Activated CD4-positive, CD25-positive, alpha-beta regulatory T cell treated with anti-CD3 and anti-CD28 coated beads, Interleukin-2, amount 50 U/mL, for 72 hours (primary cell): ENCODE measurements around the gene SLC22A31.

Experiments
- DNase-seq: peaks from one replicate; pipeline ENCODE4 v3.0.0; 2021

Gene SLC22A31

DNA sequence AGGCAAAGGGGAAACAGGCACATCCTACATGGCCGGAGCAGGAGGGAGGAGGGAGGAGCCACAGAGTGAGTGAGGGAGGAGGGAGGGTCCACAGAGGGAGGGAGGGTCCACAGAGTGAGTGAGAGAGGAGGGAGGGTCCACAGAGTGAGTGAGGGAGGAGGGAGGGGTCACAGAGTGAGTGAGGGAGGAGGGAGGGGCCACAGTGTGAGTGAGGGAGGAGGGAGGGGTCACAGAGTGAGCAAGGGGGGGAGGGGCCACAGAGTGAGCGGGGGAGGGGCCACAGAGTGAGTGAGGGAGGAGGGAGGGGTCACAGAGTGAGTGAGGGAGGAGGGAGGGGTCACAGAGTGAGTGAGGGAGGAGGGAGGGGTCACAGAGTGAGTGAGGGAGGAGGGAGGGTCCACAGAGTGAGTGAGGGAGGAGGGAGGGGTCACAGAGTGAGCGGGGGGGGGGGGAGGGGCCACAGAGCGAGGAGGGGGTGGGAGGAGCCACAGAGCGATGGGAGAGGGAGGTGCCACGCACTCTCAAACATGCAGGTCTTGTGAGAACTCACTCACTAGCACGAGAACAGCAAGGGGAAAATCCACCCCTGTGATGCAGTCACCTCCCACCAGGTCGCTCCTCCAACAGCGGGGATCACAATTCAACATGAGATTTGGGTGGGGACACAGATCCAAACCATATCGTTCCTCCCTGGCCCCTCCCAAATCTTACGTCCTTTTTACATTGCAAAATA lies 53.1 kb downstream of the SLC22A31 start:
- no peak for DNase-seq

DNA sequence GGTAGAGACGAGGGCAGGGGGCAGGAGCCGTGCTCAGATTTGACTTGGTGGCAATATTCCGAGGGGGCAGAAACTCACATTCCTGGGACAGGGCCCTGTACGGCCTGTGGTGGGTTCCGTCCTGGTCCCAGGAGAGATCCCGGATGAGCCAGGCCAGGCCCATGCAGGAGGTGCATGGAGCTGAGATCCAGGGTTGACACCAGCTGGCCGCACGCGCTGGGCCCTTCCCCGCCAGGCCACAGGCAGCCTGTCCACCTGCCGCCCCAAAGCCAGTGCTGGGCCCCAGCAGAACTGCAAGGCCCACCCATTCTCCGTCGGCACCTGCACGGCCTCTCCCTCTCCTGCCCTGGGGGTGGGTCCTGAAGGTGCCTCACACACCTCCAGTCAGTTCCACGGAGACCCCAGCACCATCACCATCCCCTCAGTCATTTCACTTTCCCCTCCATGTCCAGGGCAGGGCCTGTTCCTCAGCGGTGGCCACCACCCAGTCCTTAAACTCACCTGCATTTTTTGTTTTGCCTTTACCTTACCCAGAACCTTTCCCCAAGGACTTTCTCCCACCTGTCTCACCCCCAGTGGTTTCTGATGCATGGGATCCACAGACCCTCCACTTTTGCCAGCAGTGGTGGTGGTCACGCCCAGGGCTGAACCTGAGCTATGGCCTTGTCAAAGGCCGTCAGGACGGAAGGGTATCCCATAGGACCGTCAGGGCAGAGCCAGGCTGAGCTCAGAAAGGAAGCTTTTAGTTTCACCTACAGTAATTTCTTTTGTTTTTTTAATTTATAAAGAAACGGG lies 53.9 kb downstream of the SLC22A31 start:
- no peak for DNase-seq
